ENCODE measurements around the gene AGTRAP.

Gene AGTRAP

GRCh38 chr1:11757047-11757446 lies 21.1 kb downstream of the AGTRAP start:
- TF ChIP-seq, protein P1, sequence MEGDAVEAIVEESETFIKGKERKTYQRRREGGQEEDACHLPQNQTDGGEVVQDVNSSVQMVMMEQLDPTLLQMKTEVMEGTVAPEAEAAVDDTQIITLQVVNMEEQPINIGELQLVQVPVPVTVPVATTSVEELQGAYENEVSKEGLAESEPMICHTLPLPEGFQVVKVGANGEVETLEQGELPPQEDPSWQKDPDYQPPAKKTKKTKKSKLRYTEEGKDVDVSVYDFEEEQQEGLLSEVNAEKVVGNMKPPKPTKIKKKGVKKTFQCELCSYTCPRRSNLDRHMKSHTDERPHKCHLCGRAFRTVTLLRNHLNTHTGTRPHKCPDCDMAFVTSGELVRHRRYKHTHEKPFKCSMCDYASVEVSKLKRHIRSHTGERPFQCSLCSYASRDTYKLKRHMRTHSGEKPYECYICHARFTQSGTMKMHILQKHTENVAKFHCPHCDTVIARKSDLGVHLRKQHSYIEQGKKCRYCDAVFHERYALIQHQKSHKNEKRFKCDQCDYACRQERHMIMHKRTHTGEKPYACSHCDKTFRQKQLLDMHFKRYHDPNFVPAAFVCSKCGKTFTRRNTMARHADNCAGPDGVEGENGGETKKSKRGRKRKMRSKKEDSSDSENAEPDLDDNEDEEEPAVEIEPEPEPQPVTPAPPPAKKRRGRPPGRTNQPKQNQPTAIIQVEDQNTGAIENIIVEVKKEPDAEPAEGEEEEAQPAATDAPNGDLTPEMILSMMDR (IDR thresholded peaks at IDR 0.05; ENCODE audit: low read depth, low read length, missing control alignments): no peak
- DNase-seq (ENCODE audit: low read depth): no peak
- H3K4me3 ChIP-seq (ENCODE audit: low read depth, low read length): no peak overlapping the region
- in situ Hi-C loops (cut with HindIII; ENCODE audit: low sequenced_read_pairs): no loop called here

- H3K4me3 ChIP-seq (ENCODE audit: low read depth, low read length): no peak overlapping the region
- in situ Hi-C loops (cut with HindIII; ENCODE audit: low sequenced_read_pairs): no loop called here
- TF ChIP-seq, protein P1 (IDR thresholded peaks at IDR 0.05; ENCODE audit: low read depth, low read length, missing control alignments): no peak
- DNase-seq (ENCODE audit: low read depth): no peak
These were observed 23.9 kb downstream of the AGTRAP start for GRCh38 chr1:11759791-11760190.

GRCh38 chr1:11761285-11761684 lies 25.3 kb downstream of the AGTRAP start:
- TF ChIP-seq, protein P1 (IDR thresholded peaks at IDR 0.05; ENCODE audit: low read depth, low read length, missing control alignments): no peak
- in situ Hi-C loops (cut with HindIII; ENCODE audit: low sequenced_read_pairs): no loop called here
- no peak overlapping the region for H3K4me3 ChIP-seq (ENCODE audit: low read depth, low read length)
- no peak for DNase-seq (ENCODE audit: low read depth)

DNA sequence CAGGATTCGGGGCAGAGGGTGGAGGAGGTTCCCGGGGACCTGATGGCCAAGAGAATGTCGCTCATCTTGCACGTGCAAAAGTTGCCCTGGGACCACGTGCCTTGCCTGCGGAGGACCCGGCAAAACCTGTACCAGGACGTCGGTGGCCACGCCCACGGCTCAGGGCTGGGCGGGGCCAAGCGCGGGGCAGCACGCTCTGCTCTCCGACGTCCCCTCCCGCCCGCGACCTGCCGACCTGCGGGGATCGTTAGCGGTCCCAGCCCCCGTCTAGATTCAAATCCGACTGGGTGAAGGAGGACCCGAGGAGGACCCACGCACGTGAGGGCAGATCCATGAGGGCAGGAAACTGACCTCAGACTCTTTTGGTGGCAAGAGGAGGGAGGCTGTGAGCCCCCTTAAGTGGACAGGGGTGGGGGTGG lies 26.1 kb downstream of the AGTRAP start, which contains the start of gene C1orf167:
Gene C1orf167 (plus strand): TSS at position 206 of the 419 bp plus-strand sequence. CDS start 2,208 bp downstream, outside the sequence.
- no peak for DNase-seq (ENCODE audit: low read depth)
- H3K4me3 ChIP-seq (ENCODE audit: low read depth, low read length): no peak within 1 kb of the TSS
- in situ Hi-C loops (cut with HindIII; ENCODE audit: low sequenced_read_pairs): no loop called here
- TF ChIP-seq, protein P1 (IDR thresholded peaks at IDR 0.05; ENCODE audit: low read depth, low read length, missing control alignments): no peak

GRCh38 chr1:11764115-11764514 lies 28.2 kb downstream of the AGTRAP start:
- H3K4me3 ChIP-seq (ENCODE audit: low read depth, low read length): no peak overlapping the region
- DNase-seq (ENCODE audit: low read depth): no peak
- in situ Hi-C loops (cut with HindIII; ENCODE audit: low sequenced_read_pairs): no loop called here
- TF ChIP-seq, protein P1 (IDR thresholded peaks at IDR 0.05; ENCODE audit: low read depth, low read length, missing control alignments): no peak

DNA sequence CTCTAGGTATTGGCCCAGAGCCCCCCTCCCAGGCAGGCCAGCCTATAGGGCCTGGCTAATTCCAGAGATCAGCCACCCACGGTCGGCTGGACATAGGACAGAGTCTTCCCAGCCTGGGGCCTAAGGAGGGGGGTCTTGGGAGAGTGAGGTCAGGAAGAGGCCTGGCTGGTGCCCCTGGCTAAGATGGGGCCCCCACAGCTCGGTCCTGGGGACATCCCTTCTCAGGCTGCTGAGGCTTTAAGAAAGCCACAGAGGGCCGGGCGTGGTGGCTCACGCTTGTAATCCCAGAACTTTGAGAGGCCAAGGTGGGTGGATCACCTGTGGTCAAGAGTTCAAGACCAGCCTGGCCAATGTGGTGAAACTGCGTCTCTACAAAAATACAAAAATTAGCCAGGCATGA lies 28.6 kb downstream of the AGTRAP start:
- TF ChIP-seq, protein P1 (IDR thresholded peaks at IDR 0.05; ENCODE audit: low read depth, low read length, missing control alignments): no peak
- no peak for DNase-seq (ENCODE audit: low read depth)
- in situ Hi-C loops (cut with HindIII; ENCODE audit: low sequenced_read_pairs): no loop called here
- no peak overlapping the region for H3K4me3 ChIP-seq (ENCODE audit: low read depth, low read length)
